ENCODE measurements around the gene PABPN1L. TPM values are rescaled to one million over a fixed set of nuclear protein-coding genes. Genes with fewer than 3 reads are reported as not detected.

Gene PABPN1L
- total and polyA plus RNA-seq, 2 experiments from 2014 or later: not detected

DNA sequence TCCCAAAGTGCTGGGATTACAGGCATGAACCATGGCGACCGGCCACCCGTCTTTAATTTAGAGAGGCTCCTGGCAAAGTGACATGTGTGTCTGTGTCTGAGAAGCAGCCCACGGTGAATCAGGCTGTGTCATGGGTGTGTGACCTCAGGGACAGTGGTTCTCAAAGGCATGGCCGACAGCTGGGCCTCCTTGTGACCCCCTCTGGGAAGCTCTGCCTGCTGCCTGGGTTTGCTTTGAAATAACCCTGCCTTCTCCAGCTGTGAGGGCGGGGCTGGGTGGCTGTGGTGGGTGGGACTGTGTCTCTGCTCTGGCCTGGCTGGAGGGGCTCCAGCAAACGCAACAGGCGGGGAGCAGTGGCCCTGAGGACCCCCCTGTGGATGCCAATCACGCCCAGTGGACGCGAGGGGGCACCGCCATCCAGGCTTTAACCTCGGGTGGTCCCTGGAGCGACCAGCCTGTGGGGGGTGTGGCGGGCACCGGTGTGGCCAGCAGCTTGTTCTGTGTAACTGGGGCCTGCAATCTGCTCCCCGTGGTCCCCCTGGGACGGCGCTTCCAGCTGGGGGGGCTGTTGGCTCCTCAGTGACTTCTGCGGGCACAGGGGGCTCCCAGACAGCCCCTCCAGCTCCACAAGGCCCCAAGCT is 46.0 kb downstream of the PABPN1L start:
- H3K27me3 Mint-ChIP-seq (ENCODE audit: insufficient read depth, low read depth, poor library complexity): peaks cover 4% of the 10 kb centered on the region
- Histone ChIP-seq H3K27me3 (ENCODE audit: insufficient read depth) (no peaks in the 10 kb centered on the region), H3K4me3 (no peak overlapping the region), H4K20me1 (replicated peaks; ENCODE audit: insufficient read depth) (no peaks in the 10 kb centered on the region), H3K4me2 (no peak overlapping the region), H3K9me2 (ENCODE audit: insufficient read depth) (no peaks in the 10 kb centered on the region), H3K4me1 (ENCODE audit: insufficient read depth) (no peaks in the 10 kb centered on the region), H3F3A (replicated peaks; ENCODE audit: low read depth) (no peaks in the 10 kb centered on the region), H3K27ac (ENCODE audit: low read depth) (no peak overlapping the region), H3K36me3 (ENCODE audit: insufficient read depth) (no peaks in the 10 kb centered on the region), H2AFZ (no peak overlapping the region), H3K79me2 (replicated peaks; ENCODE audit: insufficient read depth) (no peaks in the 10 kb centered on the region)
- no peak overlapping the region for H3K4me3 Mint-ChIP-seq
- no peak for DNase-seq (ENCODE audit: low spot score)
- no peak for ATAC-seq
- 0 out of 3 replicates have a peak, but pooled peaks cover 5% of the 10 kb centered on the region for H3K4me1 Mint-ChIP-seq
- no peak overlapping the region for H3K27ac Mint-ChIP-seq
- H3K36me3 Mint-ChIP-seq (ENCODE audit: low read depth): peaks cover 3% of the 10 kb centered on the region; the same call in 2 of the 3 replicates
- TF ChIP-seq NANOG (IDR thresholded peaks at IDR 0.05; ENCODE audit: borderline replicate concordance): no peak
- TF ChIP-seq ZNF331 (CRISPR knock-in tag; IDR thresholded peaks at IDR 0.05; ENCODE audit: low read depth): no peak
- no peak for TF ChIP-seq REST (IDR thresholded peaks at IDR 0.05; ENCODE audit: unreplicated experiment)
- TF ChIP-seq, protein P1, sequence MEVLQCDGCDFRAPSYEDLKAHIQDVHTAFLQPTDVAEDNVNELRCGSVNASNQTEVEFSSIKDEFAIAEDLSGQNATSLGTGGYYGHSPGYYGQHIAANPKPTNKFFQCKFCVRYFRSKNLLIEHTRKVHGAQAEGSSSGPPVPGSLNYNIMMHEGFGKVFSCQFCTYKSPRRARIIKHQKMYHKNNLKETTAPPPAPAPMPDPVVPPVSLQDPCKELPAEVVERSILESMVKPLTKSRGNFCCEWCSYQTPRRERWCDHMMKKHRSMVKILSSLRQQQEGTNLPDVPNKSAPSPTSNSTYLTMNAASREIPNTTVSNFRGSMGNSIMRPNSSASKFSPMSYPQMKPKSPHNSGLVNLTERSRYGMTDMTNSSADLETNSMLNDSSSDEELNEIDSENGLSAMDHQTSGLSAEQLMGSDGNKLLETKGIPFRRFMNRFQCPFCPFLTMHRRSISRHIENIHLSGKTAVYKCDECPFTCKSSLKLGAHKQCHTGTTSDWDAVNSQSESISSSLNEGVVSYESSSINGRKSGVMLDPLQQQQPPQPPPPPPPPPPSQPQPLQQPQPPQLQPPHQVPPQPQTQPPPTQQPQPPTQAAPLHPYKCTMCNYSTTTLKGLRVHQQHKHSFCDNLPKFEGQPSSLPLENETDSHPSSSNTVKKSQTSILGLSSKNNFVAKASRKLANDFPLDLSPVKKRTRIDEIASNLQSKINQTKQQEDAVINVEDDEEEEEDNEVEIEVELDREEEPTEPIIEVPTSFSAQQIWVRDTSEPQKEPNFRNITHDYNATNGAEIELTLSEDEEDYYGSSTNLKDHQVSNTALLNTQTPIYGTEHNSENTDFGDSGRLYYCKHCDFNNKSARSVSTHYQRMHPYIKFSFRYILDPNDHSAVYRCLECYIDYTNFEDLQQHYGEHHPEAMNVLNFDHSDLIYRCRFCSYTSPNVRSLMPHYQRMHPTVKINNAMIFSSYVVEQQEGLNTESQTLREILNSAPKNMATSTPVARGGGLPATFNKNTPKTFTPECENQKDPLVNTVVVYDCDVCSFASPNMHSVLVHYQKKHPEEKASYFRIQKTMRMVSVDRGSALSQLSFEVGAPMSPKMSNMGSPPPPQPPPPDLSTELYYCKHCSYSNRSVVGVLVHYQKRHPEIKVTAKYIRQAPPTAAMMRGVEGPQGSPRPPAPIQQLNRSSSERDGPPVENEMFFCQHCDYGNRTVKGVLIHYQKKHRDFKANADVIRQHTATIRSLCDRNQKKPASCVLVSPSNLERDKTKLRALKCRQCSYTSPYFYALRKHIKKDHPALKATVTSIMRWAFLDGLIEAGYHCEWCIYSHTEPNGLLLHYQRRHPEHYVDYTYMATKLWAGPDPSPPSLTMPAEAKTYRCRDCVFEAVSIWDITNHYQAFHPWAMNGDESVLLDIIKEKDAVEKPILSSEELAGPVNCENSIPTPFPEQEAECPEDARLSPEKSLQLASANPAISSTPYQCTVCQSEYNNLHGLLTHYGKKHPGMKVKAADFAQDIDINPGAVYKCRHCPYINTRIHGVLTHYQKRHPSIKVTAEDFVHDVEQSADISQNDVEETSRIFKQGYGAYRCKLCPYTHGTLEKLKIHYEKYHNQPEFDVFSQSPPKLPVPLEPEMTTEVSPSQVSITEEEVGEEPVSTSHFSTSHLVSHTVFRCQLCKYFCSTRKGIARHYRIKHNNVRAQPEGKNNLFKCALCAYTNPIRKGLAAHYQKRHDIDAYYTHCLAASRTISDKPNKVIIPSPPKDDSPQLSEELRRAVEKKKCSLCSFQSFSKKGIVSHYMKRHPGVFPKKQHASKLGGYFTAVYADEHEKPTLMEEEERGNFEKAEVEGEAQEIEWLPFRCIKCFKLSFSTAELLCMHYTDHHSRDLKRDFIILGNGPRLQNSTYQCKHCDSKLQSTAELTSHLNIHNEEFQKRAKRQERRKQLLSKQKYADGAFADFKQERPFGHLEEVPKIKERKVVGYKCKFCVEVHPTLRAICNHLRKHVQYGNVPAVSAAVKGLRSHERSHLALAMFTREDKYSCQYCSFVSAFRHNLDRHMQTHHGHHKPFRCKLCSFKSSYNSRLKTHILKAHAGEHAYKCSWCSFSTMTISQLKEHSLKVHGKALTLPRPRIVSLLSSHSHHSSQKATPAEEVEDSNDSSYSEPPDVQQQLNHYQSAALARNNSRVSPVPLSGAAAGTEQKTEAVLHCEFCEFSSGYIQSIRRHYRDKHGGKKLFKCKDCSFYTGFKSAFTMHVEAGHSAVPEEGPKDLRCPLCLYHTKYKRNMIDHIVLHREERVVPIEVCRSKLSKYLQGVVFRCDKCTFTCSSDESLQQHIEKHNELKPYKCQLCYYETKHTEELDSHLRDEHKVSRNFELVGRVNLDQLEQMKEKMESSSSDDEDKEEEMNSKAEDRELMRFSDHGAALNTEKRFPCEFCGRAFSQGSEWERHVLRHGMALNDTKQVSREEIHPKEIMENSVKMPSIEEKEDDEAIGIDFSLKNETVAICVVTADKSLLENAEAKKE (CRISPR knock-in tag; IDR thresholded peaks at IDR 0.05): no peak
- TF ChIP-seq JUNB (IDR thresholded peaks at IDR 0.05; ENCODE audit: unreplicated experiment): no peak
- no peak for TF ChIP-seq ZNF114 (CRISPR knock-in tag; IDR thresholded peaks at IDR 0.05)
- no peak for TF ChIP-seq POLR2AphosphoS5 (IDR thresholded peaks at IDR 0.05; ENCODE audit: low read depth)
- no peak for TF ChIP-seq EZH2 (IDR thresholded peaks at IDR 0.05; ENCODE audit: low read depth, unreplicated experiment)
- no peak for TF ChIP-seq STAT1 (IDR thresholded peaks at IDR 0.05; ENCODE audit: unreplicated experiment)
- TF ChIP-seq CREB1 (CRISPR knock-in tag; IDR thresholded peaks at IDR 0.05; ENCODE audit: low read depth): no peak
- TF ChIP-seq, protein P2, sequence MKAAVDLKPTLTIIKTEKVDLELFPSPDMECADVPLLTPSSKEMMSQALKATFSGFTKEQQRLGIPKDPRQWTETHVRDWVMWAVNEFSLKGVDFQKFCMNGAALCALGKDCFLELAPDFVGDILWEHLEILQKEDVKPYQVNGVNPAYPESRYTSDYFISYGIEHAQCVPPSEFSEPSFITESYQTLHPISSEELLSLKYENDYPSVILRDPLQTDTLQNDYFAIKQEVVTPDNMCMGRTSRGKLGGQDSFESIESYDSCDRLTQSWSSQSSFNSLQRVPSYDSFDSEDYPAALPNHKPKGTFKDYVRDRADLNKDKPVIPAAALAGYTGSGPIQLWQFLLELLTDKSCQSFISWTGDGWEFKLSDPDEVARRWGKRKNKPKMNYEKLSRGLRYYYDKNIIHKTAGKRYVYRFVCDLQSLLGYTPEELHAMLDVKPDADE (IDR thresholded peaks at IDR 0.05): no peak
- TF ChIP-seq, protein P3, sequence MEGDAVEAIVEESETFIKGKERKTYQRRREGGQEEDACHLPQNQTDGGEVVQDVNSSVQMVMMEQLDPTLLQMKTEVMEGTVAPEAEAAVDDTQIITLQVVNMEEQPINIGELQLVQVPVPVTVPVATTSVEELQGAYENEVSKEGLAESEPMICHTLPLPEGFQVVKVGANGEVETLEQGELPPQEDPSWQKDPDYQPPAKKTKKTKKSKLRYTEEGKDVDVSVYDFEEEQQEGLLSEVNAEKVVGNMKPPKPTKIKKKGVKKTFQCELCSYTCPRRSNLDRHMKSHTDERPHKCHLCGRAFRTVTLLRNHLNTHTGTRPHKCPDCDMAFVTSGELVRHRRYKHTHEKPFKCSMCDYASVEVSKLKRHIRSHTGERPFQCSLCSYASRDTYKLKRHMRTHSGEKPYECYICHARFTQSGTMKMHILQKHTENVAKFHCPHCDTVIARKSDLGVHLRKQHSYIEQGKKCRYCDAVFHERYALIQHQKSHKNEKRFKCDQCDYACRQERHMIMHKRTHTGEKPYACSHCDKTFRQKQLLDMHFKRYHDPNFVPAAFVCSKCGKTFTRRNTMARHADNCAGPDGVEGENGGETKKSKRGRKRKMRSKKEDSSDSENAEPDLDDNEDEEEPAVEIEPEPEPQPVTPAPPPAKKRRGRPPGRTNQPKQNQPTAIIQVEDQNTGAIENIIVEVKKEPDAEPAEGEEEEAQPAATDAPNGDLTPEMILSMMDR (conservative IDR thresholded peaks at IDR 0.05; ENCODE audit: low read depth in 2 of 2): no peak
- no peak for TF ChIP-seq EZH2phosphoT487 (IDR thresholded peaks at IDR 0.05; ENCODE audit: unreplicated experiment)
- no peaks in the 10 kb centered on the region; the same call in 2 of the 3 replicates for H3K9me3 Mint-ChIP-seq

Data from GM23338 (cell line).